KOPT-K1 (cell line): ENCODE results near the gene NVL.

ENCODE experiments used
- H3K27ac ChIP-seq: fragments of 200-600 bp; sonication (generic); 2 replicates; pipeline ENCODE4 v1.5.1; 2016; ENCODE audit warnings: antibody characterized with exemption, mild to moderate bottlenecking, low read depth, low read length; ENCODE audit not compliant: poor library complexity, severe bottlenecking
- H3K36me3 ChIP-seq: fragments of 200-600 bp; sonication (generic); 2 replicates; pipeline ENCODE4 v1.5.1; 2017; ENCODE audit warnings: antibody characterized with exemption, mild to moderate bottlenecking, low read length, moderate library complexity; ENCODE audit not compliant: insufficient read depth
- H3K9me3 ChIP-seq: fragments of 200-600 bp; sonication (generic); 2 replicates; pipeline ENCODE4 v1.5.1; 2017; ENCODE audit warnings: antibody characterized with exemption, low read length, mild to moderate bottlenecking; ENCODE audit not compliant: insufficient read depth, poor library complexity, severe bottlenecking

The NVL gene

DNA sequence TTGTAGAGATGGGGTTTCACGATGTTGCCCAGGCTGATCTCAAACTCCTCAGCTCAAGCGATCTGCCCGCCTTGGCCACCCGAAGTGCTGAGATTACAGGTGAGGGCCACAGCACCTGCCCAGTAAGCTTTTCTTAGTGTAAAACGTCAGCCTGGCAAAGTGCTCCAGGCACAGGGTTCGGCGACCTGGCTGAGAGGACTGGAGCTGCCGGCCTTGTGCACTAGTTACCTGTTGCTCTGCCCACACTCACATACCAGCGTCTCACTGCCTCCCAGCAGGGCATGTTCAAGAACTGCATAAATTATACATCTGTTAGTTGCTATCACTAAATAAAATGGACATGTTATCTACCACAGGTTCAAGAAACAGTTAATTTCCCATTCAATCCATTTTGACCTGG is 91.8 kb downstream of the NVL start:
- Histone ChIP-seq H3K36me3 (peaks cover 72% of the 10 kb centered on the region), H3K27ac (no peak overlapping the region), H3K9me3 (no peaks in the 10 kb centered on the region)

DNA sequence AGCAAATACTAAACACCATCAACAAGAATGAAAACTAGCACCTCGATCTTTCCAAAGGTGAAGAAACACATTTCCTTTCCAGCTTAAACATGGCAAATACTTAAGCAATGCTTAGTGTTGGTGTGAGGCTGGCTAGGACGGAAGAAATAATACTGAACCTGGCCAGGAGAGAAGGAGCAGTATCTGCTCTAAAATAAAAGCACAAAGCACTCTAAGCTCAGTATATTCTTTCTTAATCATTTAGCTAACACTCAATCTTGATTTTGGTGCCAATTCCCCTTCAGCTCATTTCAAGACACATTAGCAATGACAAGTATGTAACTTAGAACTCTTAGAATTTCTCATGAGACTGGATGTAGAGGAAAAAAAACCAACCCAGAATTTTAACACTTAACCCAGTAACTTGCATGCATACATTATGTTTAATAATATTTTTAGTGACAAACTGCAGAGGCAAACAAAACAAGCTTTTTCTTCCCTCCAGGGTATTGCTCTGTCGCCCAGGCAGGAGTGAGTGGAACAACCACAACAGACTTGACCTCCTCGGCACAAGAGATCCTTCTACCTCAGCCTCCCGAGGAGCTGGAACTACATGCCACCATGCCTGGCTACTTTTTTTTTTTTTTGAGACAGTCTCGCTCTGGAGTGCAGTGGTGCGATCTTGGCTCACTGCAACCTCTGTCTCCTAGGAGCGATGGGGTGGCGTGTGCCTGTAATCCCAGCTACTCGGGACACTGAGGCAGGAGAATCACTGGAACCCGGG is 92.7 kb downstream of the NVL start:
- Histone ChIP-seq H3K27ac (no peak overlapping the region), H3K36me3 (peaks cover 72% of the 10 kb centered on the region), H3K9me3 (no peaks in the 10 kb centered on the region)

DNA sequence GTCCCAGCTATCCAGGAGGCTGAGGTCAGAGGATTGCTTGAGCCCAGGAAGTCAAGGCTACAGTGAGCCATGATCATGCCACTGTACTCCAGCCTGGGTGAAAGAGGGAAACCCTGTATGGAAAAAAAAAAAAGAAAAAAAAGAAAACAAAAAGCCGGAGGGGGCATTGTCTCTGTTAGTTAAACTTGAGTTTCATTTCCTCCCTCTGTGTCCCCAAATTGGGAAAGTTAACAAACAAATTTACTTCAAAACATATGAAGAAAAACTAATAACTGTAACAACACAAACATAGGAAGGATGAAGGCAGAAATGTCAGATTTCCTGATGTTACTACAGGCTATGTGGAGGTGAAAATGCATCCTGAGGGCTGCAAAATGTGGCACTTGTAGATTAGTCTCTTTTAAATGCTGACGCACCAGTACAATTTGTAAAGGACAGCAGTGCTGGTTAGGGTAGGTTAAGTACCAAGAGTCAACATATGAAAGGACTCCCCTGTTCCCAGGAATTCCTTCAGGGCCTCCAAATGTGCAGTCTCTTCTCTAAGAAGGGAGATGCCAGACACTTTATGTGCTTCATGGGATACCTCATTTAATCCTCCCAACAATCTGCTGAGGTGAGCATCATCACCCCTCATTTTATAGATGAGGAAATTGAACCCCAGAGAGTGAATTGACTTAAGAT is 94.0 kb downstream of the NVL start:
- no peak overlapping the region for H3K27ac ChIP-seq
- peaks cover 79% of the 10 kb centered on the region for H3K36me3 ChIP-seq
- H3K9me3 ChIP-seq = no peaks in the 10 kb centered on the region

DNA sequence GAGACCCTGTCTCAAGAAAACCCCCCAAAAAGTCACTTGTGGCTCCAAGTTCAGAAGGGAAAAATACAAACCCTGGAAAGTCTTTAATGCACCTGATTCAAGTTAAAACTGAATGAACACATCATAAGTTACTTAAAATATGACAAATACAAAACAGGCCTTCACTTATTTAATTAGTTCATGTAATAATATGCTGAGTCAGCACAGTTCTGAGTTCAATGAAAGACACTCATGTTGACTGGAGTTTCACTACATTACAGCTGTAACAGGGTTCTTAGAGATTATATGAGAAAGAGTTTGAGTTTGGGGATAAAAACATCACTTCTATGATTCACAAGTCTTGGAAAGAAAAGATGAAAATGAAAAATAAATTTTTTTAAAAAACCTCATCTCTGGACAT is 96.0 kb downstream of the NVL start:
- Histone ChIP-seq H3K9me3 (no peaks in the 10 kb centered on the region), H3K36me3 (peaks cover 90% of the 10 kb centered on the region), H3K27ac (no peak overlapping the region)

DNA sequence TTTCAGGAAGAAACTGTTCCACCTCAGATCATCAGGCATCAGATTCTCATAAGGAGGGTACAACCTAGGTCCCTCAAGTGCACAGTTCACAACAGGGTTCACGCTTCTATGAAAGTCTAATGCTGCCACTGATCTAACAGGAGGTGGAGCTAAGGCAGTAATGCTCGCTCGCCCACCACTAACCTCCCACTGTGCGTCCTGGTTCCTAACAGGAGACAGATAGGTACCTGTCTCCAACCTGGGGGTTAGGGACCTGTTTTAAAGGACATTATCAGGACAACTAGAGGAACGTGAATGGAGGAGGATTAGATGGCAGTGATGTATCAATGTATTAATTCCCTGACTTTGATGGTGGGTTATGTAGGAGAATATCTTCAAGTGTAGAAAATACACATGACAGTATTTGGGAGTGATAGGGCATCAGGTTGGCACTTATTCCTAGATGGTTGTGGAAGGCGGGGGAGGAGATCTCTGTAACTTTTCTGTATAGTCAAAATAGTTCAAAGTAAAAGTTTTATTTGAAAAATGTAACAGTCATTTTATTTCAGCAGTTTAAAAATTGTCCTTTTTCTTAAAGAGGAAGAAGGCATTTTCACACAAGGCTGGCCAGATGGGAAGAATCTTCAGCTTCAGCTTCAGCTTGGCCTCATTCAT is 103.0 kb downstream of the NVL start:
- H3K36me3 ChIP-seq = peaks cover 53% of the 10 kb centered on the region
- no peak overlapping the region for H3K27ac ChIP-seq
- H3K9me3 ChIP-seq = no peaks in the 10 kb centered on the region

DNA sequence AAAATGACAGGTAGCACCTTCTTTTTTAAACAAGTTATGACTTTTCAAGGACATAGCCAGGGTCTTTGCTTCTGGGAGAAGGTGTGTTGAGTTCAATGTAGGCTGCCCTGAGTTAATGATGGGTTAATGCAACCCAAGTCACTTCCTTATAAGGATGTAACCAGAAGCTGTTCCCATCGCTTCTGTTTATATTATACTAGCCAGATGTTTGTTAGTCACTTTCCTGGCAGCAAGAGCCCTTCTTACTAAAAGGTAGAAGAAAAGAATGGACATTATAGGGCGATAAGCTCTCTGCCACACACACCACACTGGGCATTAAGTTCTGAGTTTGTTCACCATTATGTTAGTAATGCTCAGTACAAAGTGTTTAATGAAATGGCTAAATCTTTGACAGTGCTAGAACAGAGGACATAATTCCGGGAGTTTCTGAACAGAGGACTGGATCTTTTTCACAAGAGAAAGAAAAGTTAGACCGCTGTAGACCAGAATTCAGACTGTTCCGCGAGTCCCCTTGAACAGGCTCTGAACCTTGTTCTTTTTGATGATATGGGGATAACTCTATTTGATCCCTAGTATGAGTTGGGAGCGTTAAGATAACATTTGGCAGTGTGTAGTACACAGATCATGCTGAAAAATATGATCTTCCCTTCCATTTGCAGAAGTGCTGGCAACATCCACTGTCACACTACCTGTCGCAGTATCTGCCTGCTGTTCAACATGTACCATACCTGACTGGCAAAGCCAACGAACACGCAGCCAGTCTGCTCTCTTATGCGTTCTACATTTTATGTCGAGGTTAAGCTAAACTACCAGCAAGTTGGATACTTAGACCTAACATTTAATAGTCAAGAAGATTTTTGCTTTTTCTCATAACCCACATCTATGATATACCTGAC is 105.9 kb downstream of the NVL start:
- Histone ChIP-seq H3K27ac (no peak overlapping the region), H3K36me3 (peaks cover 28% of the 10 kb centered on the region), H3K9me3 (no peaks in the 10 kb centered on the region)

DNA sequence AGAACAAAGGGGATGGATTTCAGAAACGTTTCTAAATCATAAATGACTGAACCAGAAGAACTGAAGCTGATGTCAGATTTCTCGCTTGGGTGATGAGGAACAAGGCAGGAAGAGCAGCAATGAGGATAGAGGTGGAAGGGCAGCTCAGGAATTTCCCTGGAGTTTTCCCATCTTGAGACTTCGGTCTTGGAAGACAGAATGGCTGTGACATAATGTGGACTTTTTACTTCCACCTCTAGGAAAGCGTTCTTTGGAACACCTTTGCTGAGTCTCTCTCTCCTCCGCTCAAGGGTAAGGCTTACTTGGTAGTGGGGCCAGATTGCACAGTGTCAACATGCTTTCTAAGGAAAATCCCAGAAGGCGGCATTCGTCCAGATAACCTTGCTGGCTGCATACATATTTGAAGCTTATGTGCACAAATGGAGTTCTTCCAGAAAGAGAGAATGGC is 110.3 kb downstream of the NVL start:
- Histone ChIP-seq H3K9me3 (no peaks in the 10 kb centered on the region), H3K27ac (no peak overlapping the region)

DNA sequence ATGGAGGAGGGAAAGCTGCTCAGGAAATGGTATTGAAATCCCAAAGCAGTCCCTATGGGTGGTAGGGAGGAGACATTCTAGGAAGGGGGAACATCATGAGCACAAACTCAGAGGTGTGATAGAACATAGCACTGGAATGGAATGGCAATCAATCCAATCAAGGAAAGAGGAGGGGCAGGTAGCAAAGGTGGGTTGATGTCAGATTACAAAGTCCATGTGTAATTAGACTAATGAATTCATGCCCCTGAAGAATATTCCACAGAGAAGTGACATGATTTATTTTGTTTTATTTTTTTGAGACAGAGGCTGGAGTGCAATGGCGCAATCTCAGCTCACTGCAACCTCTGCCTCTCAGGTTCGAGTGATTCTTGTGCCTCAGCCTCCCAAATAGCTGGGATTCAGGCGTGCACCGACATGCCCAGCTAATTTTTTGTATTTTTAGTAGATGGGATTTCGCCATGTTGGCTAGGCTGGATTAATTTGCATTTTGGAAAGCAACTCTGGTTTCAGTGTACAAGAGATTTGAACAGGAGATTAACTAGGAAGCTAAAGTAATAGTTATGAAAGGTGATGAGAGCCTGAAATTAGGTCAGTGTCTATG is 110.9 kb downstream of the NVL start:
- H3K36me3 ChIP-seq = no peaks in the 10 kb centered on the region
- H3K9me3 ChIP-seq = no peaks in the 10 kb centered on the region
- H3K27ac ChIP-seq = no peak overlapping the region

More for the DNA sequence above, 110.3 kb downstream of the NVL start:
- H3K36me3 ChIP-seq = no peaks in the 10 kb centered on the region

DNA sequence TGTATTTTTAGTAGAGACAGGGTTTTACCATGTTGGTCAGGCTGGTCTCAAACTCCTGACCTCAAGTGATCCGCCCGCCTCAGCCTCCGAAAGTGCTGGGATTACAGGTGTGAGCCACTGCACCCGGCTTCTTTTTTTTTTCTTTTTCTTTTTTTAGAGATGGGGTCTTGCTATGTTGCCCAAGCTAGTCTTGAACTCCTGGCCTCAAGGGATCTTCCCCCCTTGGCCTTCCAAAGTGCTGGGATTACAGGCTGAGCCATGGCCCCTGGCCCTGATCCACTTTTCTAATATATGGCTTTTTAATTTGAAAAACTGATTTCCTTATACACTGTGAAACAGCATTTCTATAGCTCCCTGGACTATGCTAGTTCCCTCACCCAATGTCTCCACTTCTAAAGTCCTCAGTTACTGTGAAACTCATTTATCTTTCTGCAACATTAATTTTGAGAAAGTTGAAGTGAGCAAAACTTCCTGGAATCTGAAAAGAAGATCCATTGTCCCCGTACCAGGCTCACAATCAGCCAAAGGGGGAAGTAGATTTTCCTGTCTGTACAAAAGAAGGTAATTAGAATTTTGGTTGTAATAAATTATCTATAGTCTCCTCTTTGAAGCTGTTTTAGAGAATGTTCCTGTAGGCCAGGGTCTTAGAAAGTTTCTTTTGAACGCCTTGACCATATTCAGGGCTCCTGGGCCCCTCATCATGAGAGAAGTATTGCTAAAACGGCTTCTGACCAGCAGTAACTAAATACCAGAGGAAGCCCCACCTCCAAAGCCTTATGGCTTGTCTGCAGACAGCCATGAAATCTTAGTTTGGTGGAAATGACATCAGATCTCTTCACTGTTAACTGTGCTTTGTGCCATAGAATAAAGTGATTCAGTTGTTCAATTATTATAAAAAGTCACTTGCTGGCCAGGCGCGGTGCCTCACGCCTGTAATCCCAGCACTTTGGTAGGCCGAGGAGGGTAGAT is 112.0 kb downstream of the NVL start:
- no peaks in the 10 kb centered on the region for H3K9me3 ChIP-seq
- no peak overlapping the region for H3K27ac ChIP-seq
- H3K36me3 ChIP-seq = no peaks in the 10 kb centered on the region

DNA sequence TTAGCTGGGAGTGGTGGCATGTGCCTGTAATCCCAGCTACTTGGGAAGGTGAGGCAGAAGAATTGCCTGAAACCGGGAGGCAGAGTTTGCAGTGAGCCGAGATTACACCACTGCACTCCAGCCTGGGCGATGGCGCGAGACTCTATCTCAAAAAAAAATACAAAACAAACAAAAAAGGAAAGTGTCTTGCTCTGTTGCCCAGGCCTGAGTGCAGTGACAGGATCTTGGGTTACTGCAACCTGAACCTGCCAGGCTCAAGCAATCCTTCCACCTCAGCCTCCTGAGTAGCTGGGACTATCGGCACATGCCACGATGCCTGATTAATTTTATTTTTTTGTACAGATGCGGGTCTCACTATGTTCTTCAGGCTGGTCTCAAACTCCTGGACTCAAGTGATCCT is 113.6 kb downstream of the NVL start:
- H3K36me3 ChIP-seq = no peaks in the 10 kb centered on the region
- no peak overlapping the region for H3K27ac ChIP-seq
- no peaks in the 10 kb centered on the region for H3K9me3 ChIP-seq

DNA sequence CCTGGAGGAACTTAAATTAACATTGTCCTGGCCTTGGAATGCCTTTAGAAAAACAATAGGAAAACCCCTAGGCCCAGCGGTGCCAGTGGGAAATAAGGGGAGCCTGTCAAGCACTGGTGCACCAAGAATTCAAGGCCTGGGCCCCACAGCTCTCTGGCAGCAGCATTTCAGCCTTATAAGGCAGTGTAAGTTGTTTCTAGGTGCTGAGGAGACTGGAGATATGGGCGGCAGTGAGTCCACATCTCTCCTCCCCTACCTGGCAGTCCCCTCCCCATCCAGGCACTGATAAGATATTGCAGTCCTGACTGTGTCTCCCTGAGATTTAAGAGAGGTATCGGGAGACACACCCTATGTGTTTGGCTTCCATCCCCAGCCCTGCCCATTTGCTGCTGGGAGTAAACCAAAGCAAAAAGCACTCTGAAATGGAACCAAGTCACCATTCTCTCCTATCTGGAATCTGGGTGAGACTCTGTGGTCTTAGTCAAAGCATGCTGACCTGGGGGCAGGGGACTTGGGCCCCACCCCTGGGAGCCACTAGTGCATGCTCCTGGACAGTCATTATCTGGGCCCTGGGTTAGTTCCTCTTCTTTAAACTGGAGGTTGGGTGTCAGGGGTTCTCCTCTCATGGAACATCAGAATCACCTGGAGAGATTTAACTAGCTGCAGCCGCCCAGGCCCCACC is 116.4 kb downstream of the NVL start:
- Histone ChIP-seq H3K27ac (no peak overlapping the region), H3K9me3 (no peaks in the 10 kb centered on the region), H3K36me3 (no peaks in the 10 kb centered on the region)

DNA sequence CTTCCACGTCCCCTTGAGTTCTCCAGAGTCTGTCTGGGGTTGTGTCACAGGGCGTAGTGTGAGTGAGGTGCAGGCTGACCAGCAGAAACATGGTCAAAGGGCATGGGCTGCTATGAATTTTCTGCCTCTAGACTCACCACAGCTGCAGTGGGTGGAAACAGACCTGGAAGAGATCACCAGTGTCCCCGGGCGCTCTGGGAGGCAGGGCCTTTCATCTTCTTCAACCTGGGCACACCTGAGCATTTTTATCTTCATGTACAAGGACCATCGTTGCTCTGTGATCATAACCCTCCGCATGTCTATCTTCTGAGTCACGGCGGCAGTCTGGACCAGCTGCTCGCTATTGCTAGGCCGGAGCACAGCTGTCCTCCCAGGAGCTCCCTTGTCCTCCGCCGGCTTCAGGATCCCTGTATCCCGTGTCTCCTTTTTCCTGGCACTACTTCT is 117.3 kb downstream of the NVL start:
- Histone ChIP-seq H3K27ac (no peak overlapping the region), H3K9me3 (no peaks in the 10 kb centered on the region), H3K36me3 (no peaks in the 10 kb centered on the region)
